OCI-LY3 (cell line): ENCODE measurements around the gene RAB6A.

Experiments
- CTCF ChIP-seq: fragments of 200-600, 300-600 bp; sonication (generic); IDR thresholded peaks from 2 replicates; pipeline ENCODE4 v1.5.1; 2014; ENCODE audit warnings: antibody characterized with exemption, low read length, low read depth
- EZH2phosphoT487 ChIP-seq: fragments of 200-600 bp; shearing (Covaris generic); IDR thresholded peaks from 2 replicates; pipeline ENCODE4 v1.6.1; 2018; ENCODE audit warnings: antibody characterized with exemption, mixed run types, low read depth

GRCh38 chr11:73759610-73760134 lies 1.2 kb downstream of the RAB6A start:
- TF ChIP-seq CTCF: no peak
- TF ChIP-seq EZH2phosphoT487: no peak
